Right lobe of liver (tissue), 4 donors: Measurements from ENCODE around the gene CUEDC2.

Source experiments
- CTCF ChIP-seq, 4 donors: fragments of 200-600 bp in 3 of 4; fragments of 450-650 bp in 1 of 4; IDR thresholded peaks; one replicate each; pipeline versions ENCODE4 v1.5.1 to v1.8.0; 2016 to 2022; ENCODE audit warnings: antibody characterized with exemption in 4 of 4, mild to moderate bottlenecking in 2 of 4
- POLR2A ChIP-seq: fragments of 450-650 bp; IDR thresholded peaks from one replicate; pipeline ENCODE4 v1.6.1; 2017; ENCODE audit warnings: antibody characterized with exemption, mild to moderate bottlenecking
- donor health status: DM: no; HTN: no; CAD: no.
- donor health status: DM: no; HTN: no; CAD: no.
- donor health status: DM: no; HTN: yes; CAD: no.

GRCh38 chr10:102405108-102405571, 27.2 kb downstream of the CUEDC2 start:
- no peak for TF ChIP-seq CTCF (IDR thresholded peaks at IDR 0.05)
- no peak for TF ChIP-seq POLR2A
